Measurements from ENCODE around the gene PDK3.

Gene PDK3

GRCh38 chrX:24494647-24495075 is 29.6 kb downstream of the PDK3 start:
- ChIA-PET CTCF (no interaction called here), POLR2A (no interaction called here)
- DNase-seq (ENCODE audit: extremely low spot score), result peak; percentile 23
- TF ChIP-seq ZNF384 (IDR thresholded peaks at IDR 0.05) (no peak), SP1 (IDR thresholded peaks at IDR 0.05) (no peak), BHLHE40 (IDR thresholded peaks at IDR 0.05; ENCODE audit: borderline replicate concordance) (no peak), LEF1 (IDR thresholded peaks at IDR 0.05; ENCODE audit: borderline replicate concordance) (no peak), PKNOX1 (IDR thresholded peaks at IDR 0.05) (no peak), CTBP1 (IDR thresholded peaks at IDR 0.05; ENCODE audit: borderline replicate concordance) (no peak), SUZ12 (IDR thresholded peaks at IDR 0.05) (no peak), ELF4 (IDR thresholded peaks at IDR 0.05) (no peak), FOXK2 (IDR thresholded peaks at IDR 0.05) (no peak), L3MBTL2 (conservative IDR thresholded peaks at IDR 0.05) (no peak), FOXA1 (IDR thresholded peaks at IDR 0.05) (no peak), FOXM1 (IDR thresholded peaks at IDR 0.05; ENCODE audit: borderline replicate concordance) (no peak), TARDBP (IDR thresholded peaks at IDR 0.05) (no peak), NFRKB (IDR thresholded peaks at IDR 0.05) (no peak), ARNT (IDR thresholded peaks at IDR 0.05) (no peak), HDGF (IDR thresholded peaks at IDR 0.05; ENCODE audit: borderline replicate concordance) (no peak)

- POLR2A ChIA-PET, result no interaction called here
- TF ChIP-seq BHLHE40 (IDR thresholded peaks at IDR 0.05; ENCODE audit: borderline replicate concordance) (no peak), ELF4 (IDR thresholded peaks at IDR 0.05) (no peak), L3MBTL2 (conservative IDR thresholded peaks at IDR 0.05) (no peak), FOXK2 (IDR thresholded peaks at IDR 0.05) (no peak), SP1 (IDR thresholded peaks at IDR 0.05) (no peak), FOXM1 (IDR thresholded peaks at IDR 0.05; ENCODE audit: borderline replicate concordance) (no peak), FOXA1 (IDR thresholded peaks at IDR 0.05) (no peak), HDGF (IDR thresholded peaks at IDR 0.05; ENCODE audit: borderline replicate concordance) (no peak), SUZ12 (IDR thresholded peaks at IDR 0.05) (no peak), NFRKB (IDR thresholded peaks at IDR 0.05) (no peak), TARDBP (IDR thresholded peaks at IDR 0.05) (no peak), PKNOX1 (IDR thresholded peaks at IDR 0.05) (no peak), LEF1 (IDR thresholded peaks at IDR 0.05; ENCODE audit: borderline replicate concordance) (no peak)
Observed at GRCh38 chrX:24495700-24496099, 30.6 kb downstream of the PDK3 start.

DNA sequence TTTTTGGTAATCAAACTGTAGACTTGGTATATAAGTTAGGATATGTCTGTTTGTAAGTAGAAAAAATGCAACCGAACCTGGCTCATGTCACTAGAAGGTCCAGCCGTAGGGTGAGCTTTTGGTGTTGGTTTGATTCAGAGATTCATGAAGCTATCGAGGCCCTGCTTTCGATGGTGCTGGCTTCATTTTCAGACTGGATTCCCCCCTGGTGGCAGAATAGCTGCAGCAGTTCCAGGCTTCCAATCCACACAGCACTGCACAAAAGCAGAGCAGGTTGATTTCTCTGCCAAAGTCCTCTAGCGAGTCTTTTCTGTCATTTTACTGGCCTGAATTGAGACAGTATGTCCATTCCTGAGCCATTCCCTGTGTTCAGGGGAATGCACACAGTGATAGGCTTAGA is 33.1 kb downstream of the PDK3 start:
- TF ChIP-seq HDGF (IDR thresholded peaks at IDR 0.05; ENCODE audit: borderline replicate concordance) (no peak), BHLHE40 (IDR thresholded peaks at IDR 0.05; ENCODE audit: borderline replicate concordance) (no peak), LEF1 (IDR thresholded peaks at IDR 0.05; ENCODE audit: borderline replicate concordance) (no peak), ZNF384 (IDR thresholded peaks at IDR 0.05) (no peak), FOXM1 (IDR thresholded peaks at IDR 0.05; ENCODE audit: borderline replicate concordance) (no peak), ELF4 (IDR thresholded peaks at IDR 0.05) (no peak), TARDBP (IDR thresholded peaks at IDR 0.05) (no peak), ARNT (IDR thresholded peaks at IDR 0.05) (no peak), SP1 (IDR thresholded peaks at IDR 0.05) (no peak), NFRKB (IDR thresholded peaks at IDR 0.05) (no peak), FOXK2 (IDR thresholded peaks at IDR 0.05) (no peak), L3MBTL2 (conservative IDR thresholded peaks at IDR 0.05) (no peak), CTBP1 (IDR thresholded peaks at IDR 0.05; ENCODE audit: borderline replicate concordance) (no peak), SUZ12 (IDR thresholded peaks at IDR 0.05) (no peak), PKNOX1 (IDR thresholded peaks at IDR 0.05) (no peak), FOXA1 (IDR thresholded peaks at IDR 0.05) (no peak)
- ChIA-PET CTCF (interaction anchor here (0.6 to 4.3 kb wide), 6 partner anchors 49 to 810 kb away, joined by 3 to 49 read pairs (median 5); no protein-coding TSS in a partner anchor), POLR2A (interaction anchor here (1.1 to 1.5 kb wide), 2 partner anchors 8 to 33 kb away, joined by 3 to 6 read pairs; partner anchors contain the start of gene PDK3)
- DNase-seq (ENCODE audit: extremely low spot score), result peak; percentile 43

More at GRCh38 chrX:24495700-24496099, 30.6 kb downstream of the PDK3 start:
- DNase-seq (ENCODE audit: extremely low spot score), result no peak
- CTCF ChIA-PET, result interaction anchor here (0.8 kb wide), 1 partner anchor 124 kb away, joined by 3 read pairs; no protein-coding TSS in a partner anchor

- POLR2A ChIA-PET, result no interaction called here
- TF ChIP-seq PKNOX1 (IDR thresholded peaks at IDR 0.05) (no peak), SP1 (IDR thresholded peaks at IDR 0.05) (no peak), FOXA1 (IDR thresholded peaks at IDR 0.05) (no peak), ZNF384 (IDR thresholded peaks at IDR 0.05) (no peak), L3MBTL2 (conservative IDR thresholded peaks at IDR 0.05) (no peak), ELF4 (IDR thresholded peaks at IDR 0.05) (no peak), TARDBP (IDR thresholded peaks at IDR 0.05) (no peak), HDGF (IDR thresholded peaks at IDR 0.05; ENCODE audit: borderline replicate concordance) (no peak), NFRKB (IDR thresholded peaks at IDR 0.05) (no peak), ARNT (IDR thresholded peaks at IDR 0.05) (no peak), FOXM1 (IDR thresholded peaks at IDR 0.05; ENCODE audit: borderline replicate concordance) (no peak), BHLHE40 (IDR thresholded peaks at IDR 0.05; ENCODE audit: borderline replicate concordance) (no peak)
- CTCF ChIA-PET, result interaction anchor here (0.6 to 4.3 kb wide), 4 partner anchors 102 to 811 kb away, joined by 3 to 49 read pairs (median 8); no protein-coding TSS in a partner anchor
- no peak for DNase-seq (ENCODE audit: extremely low spot score)
Observed at GRCh38 chrX:24498975-24499374, 33.9 kb downstream of the PDK3 start.

DNA sequence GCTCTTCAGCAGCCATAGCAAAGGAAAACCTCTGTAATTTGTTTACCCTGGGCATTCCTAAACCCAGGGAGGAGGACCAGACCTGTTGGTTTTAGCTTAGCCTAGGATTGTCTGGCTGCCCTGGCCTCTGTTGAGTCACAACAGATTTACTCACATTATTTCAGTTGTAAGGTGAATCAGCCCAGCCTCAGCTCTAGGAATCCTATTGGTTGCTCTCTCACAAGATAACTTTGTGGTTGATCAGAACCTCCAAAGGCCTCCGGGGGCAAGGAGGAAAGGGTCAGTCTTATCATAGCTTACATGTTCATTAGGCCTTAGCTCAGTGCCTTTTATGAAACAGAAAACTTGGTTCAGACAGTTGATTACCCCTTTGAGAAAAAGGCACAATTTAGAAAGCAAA is 41.0 kb downstream of the PDK3 start:
- TF ChIP-seq FOXA1 (IDR thresholded peaks at IDR 0.05) (no peak), NFRKB (IDR thresholded peaks at IDR 0.05) (no peak), ELF4 (IDR thresholded peaks at IDR 0.05) (no peak), HDGF (IDR thresholded peaks at IDR 0.05; ENCODE audit: borderline replicate concordance) (no peak), SUZ12 (IDR thresholded peaks at IDR 0.05) (no peak), ARNT (IDR thresholded peaks at IDR 0.05) (no peak)
- DNase-seq (ENCODE audit: extremely low spot score), result no peak
- ChIA-PET POLR2A (interaction anchor here (1.6 kb wide), 1 partner anchor 9 kb away, joined by 6 read pairs; no protein-coding TSS in a partner anchor), CTCF (no interaction called here)

All from HEK293T (cell line).